GM12864 (cell line): ENCODE results near the gene SLC35G3.

ENCODE experiments used
- DNase-seq: peaks from one replicate; pipeline ENCODE4 v3.0.0-alpha.2; 2011; ENCODE audit warnings: low read depth
- H3K4me3 ChIP-seq: 2 replicates; pipeline ENCODE4 v1.5.1; 2011; ENCODE audit warnings: mild to moderate bottlenecking, low read depth, low read length, control low read depth
- CTCF ChIP-seq: IDR thresholded peaks from 2 replicates; pipeline ENCODE4 v1.5.1; 2011; ENCODE audit warnings: low read depth, mild to moderate bottlenecking, moderate library complexity, low read length, control low read depth, inconsistent platforms; ENCODE audit errors: missing control alignments

SLC35G3 gene

DNA sequence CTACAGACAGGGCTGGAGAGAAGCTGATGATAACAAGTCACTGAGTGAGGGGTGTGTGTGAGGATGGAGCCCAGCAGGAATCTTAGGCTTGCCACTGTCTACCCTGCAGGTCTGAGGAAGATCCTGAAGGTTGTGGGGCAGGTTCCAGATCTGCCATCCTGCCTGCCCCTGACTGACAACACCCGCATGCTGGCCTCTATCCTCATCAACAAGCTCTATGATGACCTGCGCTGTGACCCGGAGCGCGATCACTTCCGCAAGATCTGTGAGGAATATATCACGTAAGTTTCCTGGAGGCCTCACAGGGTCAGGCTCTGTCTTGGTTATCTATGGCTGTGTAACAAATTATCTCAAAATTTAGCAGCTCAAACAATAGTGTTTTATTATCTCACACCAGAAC is 30.3 kb downstream of the SLC35G3 start:
- no peak for TF ChIP-seq CTCF
- H3K4me3 ChIP-seq, result no peak overlapping the region
- no peak for DNase-seq

DNA sequence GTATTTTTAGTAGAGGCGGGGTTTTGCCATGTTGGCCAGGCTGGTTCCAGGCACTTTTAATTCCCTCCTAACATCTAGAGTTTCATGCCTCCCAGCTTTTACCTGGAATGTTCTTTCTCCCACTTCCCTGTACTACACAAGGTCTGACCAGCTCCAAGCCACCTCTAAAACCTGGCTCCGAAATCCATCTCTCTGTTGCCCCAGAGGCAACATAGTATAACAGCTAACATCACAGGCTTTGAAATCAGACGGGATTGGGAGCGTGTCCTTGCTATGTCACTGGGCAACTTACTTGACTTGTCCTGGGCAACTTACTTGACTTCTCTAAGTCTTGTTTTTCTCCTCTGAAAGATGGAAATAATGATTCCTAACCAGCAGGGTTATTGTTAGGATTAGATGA is 31.4 kb downstream of the SLC35G3 start:
- no peak for TF ChIP-seq CTCF
- DNase-seq, result no peak
- H3K4me3 ChIP-seq, result no peak overlapping the region

- no peak for TF ChIP-seq CTCF
- H3K4me3 ChIP-seq, result no peak overlapping the region
- no peak for DNase-seq
Measured at GRCh38 chr17:35161281-35161761, 32.9 kb downstream of the SLC35G3 start.

GRCh38 chr17:35160354-35161201 is 33.6 kb downstream of the SLC35G3 start:
- DNase-seq, result no peak
- H3K4me3 ChIP-seq, result no peak overlapping the region
- TF ChIP-seq CTCF, result no peak

DNA sequence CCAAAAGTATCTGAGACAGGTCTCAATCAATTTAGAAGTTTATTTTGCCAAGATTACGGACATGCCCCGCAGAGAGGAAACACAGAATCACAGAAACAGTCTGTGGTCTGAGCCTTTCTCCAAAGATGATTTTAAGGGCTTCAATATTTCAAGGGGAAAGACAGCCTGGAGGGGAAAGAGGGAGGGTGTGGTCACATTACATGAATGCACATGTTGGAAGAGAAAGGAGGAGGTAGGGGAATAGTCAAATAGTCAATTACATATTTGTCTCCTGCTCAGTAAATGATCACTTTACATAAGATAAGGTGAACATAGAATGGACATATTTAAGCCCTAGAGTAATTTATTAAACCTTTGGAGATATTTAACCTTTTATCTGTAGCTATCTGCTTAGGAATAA is 34.3 kb downstream of the SLC35G3 start:
- H3K4me3 ChIP-seq, result no peak overlapping the region
- DNase-seq, result no peak
- TF ChIP-seq CTCF, result no peak

DNA sequence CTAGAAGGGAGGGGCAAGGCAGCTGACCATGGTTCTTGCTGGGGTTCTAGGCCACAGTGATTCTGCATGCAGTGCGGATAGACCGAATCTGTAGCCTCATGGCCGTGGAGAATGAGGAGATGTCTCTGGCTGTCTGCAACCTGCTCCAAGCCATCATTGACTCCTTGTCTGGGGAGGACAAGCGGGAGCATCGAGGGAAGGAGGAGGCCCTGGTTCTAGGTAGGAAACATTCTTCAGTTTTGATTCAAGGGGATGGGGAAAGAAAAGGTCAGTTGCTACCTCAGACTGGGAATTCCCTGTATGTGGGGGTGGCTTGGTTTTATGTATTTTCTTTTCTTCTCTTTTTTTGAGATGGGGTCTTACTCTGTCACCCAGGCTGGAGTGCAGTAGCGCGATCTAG is 38.9 kb downstream of the SLC35G3 start:
- no peak overlapping the region for H3K4me3 ChIP-seq
- no peak for DNase-seq
- TF ChIP-seq CTCF, result no peak
